Loucy (cell line): ENCODE measurements around the gene PGS1.

Source experiments
- CTCF ChIP-seq: fragments of 200-600 bp; sonication (generic); conservative IDR thresholded peaks from 2 replicates; pipeline ENCODE4 v1.5.1; 2014; ENCODE audit warnings: mild to moderate bottlenecking, antibody characterized with exemption, low read length
- EZH2phosphoT487 ChIP-seq: fragments of 200-600 bp; IDR thresholded peaks from 2 replicates; pipeline ENCODE4 v1.6.1; 2018; ENCODE audit warnings: antibody characterized with exemption, mild to moderate bottlenecking, moderate library complexity, borderline replicate concordance

- TF ChIP-seq CTCF: no peak
- no peak for TF ChIP-seq EZH2phosphoT487
Observed at GRCh38 chr17:78472035-78472905, 93.8 kb downstream of the PGS1 start.
